AG04450 (cell line): ENCODE data around the gene ITIH3. TPM values are rescaled to one million over a fixed set of nuclear protein-coding genes. Genes with fewer than 3 reads are reported as not detected.

Experiments used
- CTCF ChIA-PET: fragments of 300-600, 350-600 bp; formaldehyde crosslinking; extraction: SDS; loops from one replicate; lab custom pipeline; 2022; ENCODE audit warnings: antibody characterized with exemption, inconsistent platforms; lab: Charles Lee
- POLR2A ChIA-PET: fragments of 350-600 bp; formaldehyde crosslinking; extraction: SDS; loops from one replicate; lab custom pipeline; 2021; ENCODE audit warnings: antibody characterized with exemption, inconsistent platforms; lab: Yijun Ruan, JAX
- DNase-seq: peaks from one replicate; pipeline ENCODE4 v3.0.0-alpha.2; 2011; ENCODE audit warnings: low read depth, low spot score
- H3K27ac ChIP-seq: one replicate; pipeline ENCODE4 v1.5.1; 2012; ENCODE audit warnings: low read depth, low read length, control low read depth
- H3K27me3 ChIP-seq: one replicate; pipeline ENCODE4 v1.6.0; 2012; ENCODE audit warnings: low read length; ENCODE audit not compliant: control insufficient read depth, insufficient read depth
- H3K4me3 ChIP-seq: 2 replicates; pipeline ENCODE4 v1.5.1; 2011; ENCODE audit warnings: mild to moderate bottlenecking, low read depth, low read length, control low read depth
- H3K9me3 ChIP-seq: 2 replicates; pipeline ENCODE4 v1.5.1; 2012; ENCODE audit warnings: low read length; ENCODE audit not compliant: control insufficient read depth, insufficient read depth
- polyA plus RNA-seq: library from polyadenylated mRNA; depleted of rRNA; stranded (reverse); fragments of >200 nt; gene quantifications from 2 replicates; pipeline ENCODE4 v1.2.3, GENCODE V29; 2011; rRNA removed
- small RNA-seq: library from RNA; depleted of rRNA; stranded (forward); fragments of <200 nt; gene quantifications from one replicate; pipeline ENCODE3, GENCODE V24; 2012; ENCODE audit warnings: low read depth; ENCODE audit not compliant: insufficient read length
- TF ChIP-seq, protein P1 (sequence below): IDR thresholded peaks from 2 replicates; pipeline ENCODE4 v1.5.1; 2011; ENCODE audit warnings: low read depth, low read length, control low read depth, inconsistent platforms

ITIH3 gene
- polyA plus RNA-seq, 1 experiment: 0.72 TPM

DNA sequence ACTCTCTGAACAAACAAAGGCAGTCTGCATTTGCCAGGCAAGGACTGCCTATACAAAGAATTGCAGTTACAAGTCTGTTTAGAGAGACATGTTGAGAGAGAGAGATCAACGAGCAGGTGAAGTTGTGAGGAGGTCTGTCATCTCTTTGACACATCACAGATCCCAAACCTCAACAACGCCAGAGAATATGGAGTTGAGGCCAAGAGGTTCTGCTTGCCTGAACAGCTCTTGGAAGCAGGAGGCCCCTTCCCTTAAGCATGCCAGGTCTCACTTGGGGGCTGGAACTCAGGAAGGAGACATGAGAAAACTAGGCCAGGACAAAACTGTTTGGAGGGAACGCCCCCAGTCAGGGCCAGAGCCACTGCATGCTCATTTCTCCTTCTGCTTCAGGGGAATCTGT is 62.5 kb downstream of the ITIH3 start:
- POLR2A ChIA-PET: no interaction called here
- TF ChIP-seq, protein P1, sequence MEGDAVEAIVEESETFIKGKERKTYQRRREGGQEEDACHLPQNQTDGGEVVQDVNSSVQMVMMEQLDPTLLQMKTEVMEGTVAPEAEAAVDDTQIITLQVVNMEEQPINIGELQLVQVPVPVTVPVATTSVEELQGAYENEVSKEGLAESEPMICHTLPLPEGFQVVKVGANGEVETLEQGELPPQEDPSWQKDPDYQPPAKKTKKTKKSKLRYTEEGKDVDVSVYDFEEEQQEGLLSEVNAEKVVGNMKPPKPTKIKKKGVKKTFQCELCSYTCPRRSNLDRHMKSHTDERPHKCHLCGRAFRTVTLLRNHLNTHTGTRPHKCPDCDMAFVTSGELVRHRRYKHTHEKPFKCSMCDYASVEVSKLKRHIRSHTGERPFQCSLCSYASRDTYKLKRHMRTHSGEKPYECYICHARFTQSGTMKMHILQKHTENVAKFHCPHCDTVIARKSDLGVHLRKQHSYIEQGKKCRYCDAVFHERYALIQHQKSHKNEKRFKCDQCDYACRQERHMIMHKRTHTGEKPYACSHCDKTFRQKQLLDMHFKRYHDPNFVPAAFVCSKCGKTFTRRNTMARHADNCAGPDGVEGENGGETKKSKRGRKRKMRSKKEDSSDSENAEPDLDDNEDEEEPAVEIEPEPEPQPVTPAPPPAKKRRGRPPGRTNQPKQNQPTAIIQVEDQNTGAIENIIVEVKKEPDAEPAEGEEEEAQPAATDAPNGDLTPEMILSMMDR: no peak
- Histone ChIP-seq H3K9me3 (no peaks in the 10 kb centered on the region), H3K4me3 (no peak overlapping the region), H3K27ac (no peak overlapping the region), H3K27me3 (no peaks in the 10 kb centered on the region)
- DNase-seq: no peak
- CTCF ChIA-PET: no interaction called here

DNA sequence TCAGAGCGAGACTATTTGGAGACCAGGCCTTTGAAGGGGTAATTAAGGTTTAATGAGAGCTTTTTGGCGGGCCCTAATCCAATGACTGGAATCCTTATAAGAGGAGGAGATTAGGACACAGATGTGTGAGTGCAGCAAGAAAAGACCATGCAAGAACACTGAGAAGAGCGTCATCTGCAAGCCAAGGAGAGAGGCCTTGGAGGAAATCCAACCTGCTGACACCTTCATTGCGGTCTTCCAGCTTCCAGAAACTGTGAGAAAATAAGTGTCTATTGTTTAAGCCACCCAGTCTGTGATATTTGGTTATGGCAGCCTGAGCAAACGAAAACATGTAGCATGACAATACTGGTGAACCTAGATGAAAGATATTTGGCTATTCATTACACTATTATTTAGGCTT is 63.3 kb downstream of the ITIH3 start:
- H3K4me3 ChIP-seq: no peak overlapping the region
- no peaks in the 10 kb centered on the region for H3K9me3 ChIP-seq
- POLR2A ChIA-PET: no interaction called here
- no peaks in the 10 kb centered on the region for H3K27me3 ChIP-seq
- TF ChIP-seq, protein P1: no peak
- CTCF ChIA-PET: no interaction called here
- no peak overlapping the region for H3K27ac ChIP-seq
- DNase-seq: no peak

Small RNA genes lying within 50 kb of the gene (small RNA-seq; reads per million reads assigned to genes)
- gene MIR8064: not detected
- not detected for gene MUSTN1

Other genes with a start within 250 kb of the ITIH3 start
- gene PBRM1, start 108.9 kb upstream of the ITIH3 start, polyA plus RNA-seq: 31.3 and 40.6 TPM in 2 replicates
- 71.6 and 81.7 TPM in 2 replicates for gene GNL3, start 108.8 kb upstream of the ITIH3 start, polyA plus RNA-seq
- gene GLT8D1, start 89.0 kb upstream of the ITIH3 start, polyA plus RNA-seq: 127 and 147 TPM in 2 replicates
- gene SPCS1, start 88.7 kb upstream of the ITIH3 start, polyA plus RNA-seq: 135 and 161 TPM in 2 replicates
- gene NEK4, start 23.9 kb upstream of the ITIH3 start, polyA plus RNA-seq: 13.4 and 14.4 TPM in 2 replicates
- not detected in 2 replicates for gene ITIH1, start 17.2 kb upstream of the ITIH3 start, polyA plus RNA-seq
- gene ITIH4, start 35.9 kb downstream of the ITIH3 start, polyA plus RNA-seq: 0.63 and 0.64 TPM in 2 replicates
- not detected in 2 replicates for gene MUSTN1, start 40.2 kb downstream of the ITIH3 start, polyA plus RNA-seq
- 10.0 and 12.5 TPM in 2 replicates for gene STIMATE, start 102.8 kb downstream of the ITIH3 start, polyA plus RNA-seq